Gastroesophageal sphincter (tissue), 3 donors: ENCODE data around the gene PDCD1.

Experiments used
- CTCF ChIP-seq, 4 experiments: fragments of 200-600 bp in 2 of 4; fragments of 450-650 bp in 2 of 4; sonication (generic) in 1 of 4; IDR thresholded peaks; one replicate each; pipeline ENCODE4 v1.5.1; 2017 to 2019; ENCODE audit warnings: antibody characterized with exemption in 4 of 4, mild to moderate bottlenecking in 2 of 4, moderate library complexity in 2 of 4
- POLR2AphosphoS5 ChIP-seq: sonication (generic); formaldehyde crosslinking; IDR thresholded peaks from one replicate; pipeline ENCODE4 v1.6.1; 2017; ENCODE audit warnings: antibody characterized with exemption

- TF ChIP-seq CTCF (IDR thresholded peaks at IDR 0.05) (no peak), POLR2AphosphoS5 (no peak)
These were observed 40.0 kb upstream of the PDCD1 start for GRCh38 chr2:241898463-241899270.
